ENCODE results near the gene CLEC16A. TPM values are rescaled to one million over a fixed set of nuclear protein-coding genes. Genes with fewer than 3 reads are reported as not detected.
A peak's percentile ranks its signal among the peaks of the same experiment; 100 is the strongest.

Gene CLEC16A
- total and polyA plus RNA-seq, 3 experiments from 2014 or later = 18.6 to 38.2 (median 38.1) TPM

- H3K27me3 ChIP-seq (ENCODE audit: insufficient read depth, low read length, poor library complexity, severe bottlenecking) = no peaks in the 10 kb centered on the region
- Mint-ChIP-seq H3K36me3 (peaks cover 6 to 57% (median 10%) of the 10 kb centered on the region in 3 donors), H3K9me3 (no peaks in the 10 kb centered on the region), H3K27ac (peak overlapping the region; percentile 2 to 96 (median 68)), H3K4me1 (peaks cover 30 to 46% (median 36%) of the 10 kb centered on the region in 3 donors), H3K4me3 (peak overlapping the region in 6 of 7 donors; percentile 49 to 68 (median 66)), H3K27me3 (no peaks in the 10 kb centered on the region)
- H3K4me1 ChIP-seq (ENCODE audit: insufficient read depth, low read length) = peaks cover 32% of the 10 kb centered on the region
- H3K27ac ChIP-seq (ENCODE audit: low read depth, low read length) = no peak overlapping the region
- CTCF ChIA-PET = interaction anchor here (1.0 to 1.5 kb wide), 2 partner anchors 9 to 203 kb away, joined by 3 to 5 read pairs; partner anchors contain the start of gene SOCS1
- peak in 2 of 5 donors; percentile 16 to 36 for DNase-seq
- H3K4me3 ChIP-seq (ENCODE audit: low read length) = peak overlapping the region; percentile 51
- H3K9me3 ChIP-seq (ENCODE audit: low read length) = no peaks in the 10 kb centered on the region
- H3K36me3 ChIP-seq (ENCODE audit: insufficient read depth, low read length) = peaks cover 7% of the 10 kb centered on the region
- POLR2A ChIA-PET = interaction anchor here (0.5 kb wide), 1 partner anchor 44 kb away, joined by 4 read pairs; no protein-coding TSS in a partner anchor
Measured at GRCh38 chr16:11051879-11052808, 107.8 kb downstream of the CLEC16A start.

DNA sequence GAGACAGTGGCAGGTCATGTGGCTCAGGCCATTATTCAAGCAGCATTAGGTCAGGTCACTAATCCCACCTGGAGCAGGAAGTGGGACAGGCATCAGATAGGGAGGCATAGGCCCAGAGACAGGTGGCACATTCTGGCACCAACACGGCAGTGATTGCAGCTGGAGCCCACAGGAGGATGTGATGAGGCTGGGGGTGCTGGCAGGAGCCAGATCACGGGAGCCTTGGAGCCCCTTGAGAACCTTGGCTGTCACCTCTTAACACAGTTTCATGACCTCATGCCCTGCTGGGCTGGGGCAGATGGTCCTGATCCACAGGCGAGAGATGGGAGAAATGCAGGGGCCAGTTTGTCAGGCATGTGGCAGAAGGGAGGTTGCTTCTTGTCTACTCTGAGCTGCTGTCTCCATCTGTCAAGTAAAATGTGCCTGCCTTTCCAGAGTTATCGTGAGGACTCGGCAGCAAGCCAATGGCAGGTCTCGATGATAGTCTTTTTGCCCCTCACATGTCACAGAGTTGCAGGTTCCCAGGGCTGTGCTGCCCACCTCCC, 109.6 kb downstream of the CLEC16A start:
- H3K36me3 ChIP-seq (ENCODE audit: insufficient read depth, low read length) = no peaks in the 10 kb centered on the region
- CTCF ChIA-PET = no interaction called here
- no peak for DNase-seq
- Mint-ChIP-seq H3K4me3 (no peak overlapping the region), H3K27me3 (no peaks in the 10 kb centered on the region), H3K4me1 (peaks cover 30 to 46% (median 36%) of the 10 kb centered on the region in 3 donors), H3K9me3 (no peaks in the 10 kb centered on the region), H3K36me3 (peaks cover 3 to 55% (median 11%) of the 10 kb centered on the region in 3 donors), H3K27ac (peak overlapping the region in 5 of 8 donors; percentile 11 to 85 (median 69))
- H3K27ac ChIP-seq (ENCODE audit: low read depth, low read length) = no peak overlapping the region
- no peaks in the 10 kb centered on the region for H3K9me3 ChIP-seq (ENCODE audit: low read length)
- peaks cover 32% of the 10 kb centered on the region for H3K4me1 ChIP-seq (ENCODE audit: insufficient read depth, low read length)
- POLR2A ChIA-PET = no interaction called here
- H3K4me3 ChIP-seq (ENCODE audit: low read length) = no peak overlapping the region
- no peaks in the 10 kb centered on the region for H3K27me3 ChIP-seq (ENCODE audit: insufficient read depth, low read length, poor library complexity, severe bottlenecking)

DNA sequence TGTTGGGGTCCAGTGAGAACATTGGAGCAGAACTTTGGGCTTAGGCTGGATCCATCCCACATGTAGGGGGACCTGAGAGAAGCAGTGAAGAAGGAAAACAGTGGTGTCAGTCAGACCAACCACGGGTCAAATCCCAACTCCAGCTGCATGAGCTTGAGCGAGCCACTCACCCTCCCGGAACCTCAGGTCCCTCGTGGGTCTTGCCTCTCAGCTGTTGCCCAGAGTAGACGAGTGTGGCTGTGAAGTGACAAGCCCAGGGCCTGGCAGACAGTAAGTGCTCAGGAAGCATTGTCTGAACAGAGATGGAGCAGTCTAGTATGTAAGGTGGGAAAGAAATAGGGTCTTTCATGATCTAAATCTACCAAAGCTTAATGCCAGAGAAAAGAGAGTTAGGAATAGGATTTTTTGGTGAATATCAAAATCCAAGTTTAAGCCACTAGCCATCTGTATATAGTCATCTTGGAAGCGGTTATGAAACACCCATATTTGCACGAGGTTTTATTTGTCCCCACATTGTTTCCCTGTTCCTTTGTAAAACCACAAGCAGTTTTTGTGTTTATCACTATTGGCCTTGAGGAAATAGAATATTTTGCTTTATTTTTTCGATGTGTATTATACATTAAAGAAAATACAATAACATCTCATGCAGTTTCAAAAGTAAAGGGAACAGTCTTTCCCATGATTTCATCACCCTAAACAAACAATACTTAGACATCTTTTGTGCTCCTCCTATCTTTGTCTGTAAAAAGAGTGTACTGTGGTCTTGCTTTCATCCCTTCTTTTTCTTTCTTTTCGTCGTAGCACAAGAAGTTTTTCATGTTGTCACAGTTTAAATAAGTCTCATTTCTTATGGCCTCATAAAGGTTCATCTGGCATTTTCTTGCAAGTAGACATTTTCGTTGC, 112.0 kb downstream of the CLEC16A start:
- Histone ChIP-seq H3K4me3 (ENCODE audit: low read length) (no peak overlapping the region), H3K36me3 (ENCODE audit: insufficient read depth, low read length) (peaks cover 7% of the 10 kb centered on the region), H3K9me3 (ENCODE audit: low read length) (no peaks in the 10 kb centered on the region), H3K27ac (ENCODE audit: low read depth, low read length) (no peak overlapping the region), H3K4me1 (ENCODE audit: insufficient read depth, low read length) (peaks cover 18% of the 10 kb centered on the region), H3K27me3 (ENCODE audit: insufficient read depth, low read length, poor library complexity, severe bottlenecking) (no peaks in the 10 kb centered on the region)
- H3K4me1 Mint-ChIP-seq = peaks cover 22 to 34% (median 22%) of the 10 kb centered on the region in 3 donors
- peak overlapping the region in 4 of 8 donors; percentile 28 to 86 (median 40) for H3K27ac Mint-ChIP-seq
- no peak for DNase-seq
- H3K4me3 Mint-ChIP-seq = peak overlapping the region in 1 of 7 donors; percentile 20
- no peaks in the 10 kb centered on the region for H3K9me3 Mint-ChIP-seq
- ChIA-PET POLR2A (no interaction called here), CTCF (no interaction called here)
- no peaks in the 10 kb centered on the region for H3K27me3 Mint-ChIP-seq
- peaks cover 3 to 65% (median 16%) of the 10 kb centered on the region in 3 donors for H3K36me3 Mint-ChIP-seq

GRCh38 chr16:11056993-11057649, 112.8 kb downstream of the CLEC16A start:
- H3K27ac Mint-ChIP-seq = peak overlapping the region in 3 of 8 donors; percentile 24 to 86 (median 28)
- no peak overlapping the region for H3K27ac ChIP-seq (ENCODE audit: low read depth, low read length)
- no peak overlapping the region for H3K4me3 Mint-ChIP-seq
- DNase-seq = no peak
- H3K9me3 Mint-ChIP-seq = no peaks in the 10 kb centered on the region
- H3K9me3 ChIP-seq (ENCODE audit: low read length) = no peaks in the 10 kb centered on the region
- H3K27me3 ChIP-seq (ENCODE audit: insufficient read depth, low read length, poor library complexity, severe bottlenecking) = no peaks in the 10 kb centered on the region
- no peak overlapping the region for H3K4me3 ChIP-seq (ENCODE audit: low read length)
- peaks cover 3 to 68% (median 19%) of the 10 kb centered on the region in 3 donors for H3K36me3 Mint-ChIP-seq
- POLR2A ChIA-PET = no interaction called here
- H3K4me1 ChIP-seq (ENCODE audit: insufficient read depth, low read length) = peaks cover 10% of the 10 kb centered on the region
- CTCF ChIA-PET = no interaction called here
- H3K4me1 Mint-ChIP-seq = peaks cover 14 to 26% (median 15%) of the 10 kb centered on the region in 3 donors
- H3K27me3 Mint-ChIP-seq = no peaks in the 10 kb centered on the region
- peaks cover 7% of the 10 kb centered on the region for H3K36me3 ChIP-seq (ENCODE audit: insufficient read depth, low read length)

DNA sequence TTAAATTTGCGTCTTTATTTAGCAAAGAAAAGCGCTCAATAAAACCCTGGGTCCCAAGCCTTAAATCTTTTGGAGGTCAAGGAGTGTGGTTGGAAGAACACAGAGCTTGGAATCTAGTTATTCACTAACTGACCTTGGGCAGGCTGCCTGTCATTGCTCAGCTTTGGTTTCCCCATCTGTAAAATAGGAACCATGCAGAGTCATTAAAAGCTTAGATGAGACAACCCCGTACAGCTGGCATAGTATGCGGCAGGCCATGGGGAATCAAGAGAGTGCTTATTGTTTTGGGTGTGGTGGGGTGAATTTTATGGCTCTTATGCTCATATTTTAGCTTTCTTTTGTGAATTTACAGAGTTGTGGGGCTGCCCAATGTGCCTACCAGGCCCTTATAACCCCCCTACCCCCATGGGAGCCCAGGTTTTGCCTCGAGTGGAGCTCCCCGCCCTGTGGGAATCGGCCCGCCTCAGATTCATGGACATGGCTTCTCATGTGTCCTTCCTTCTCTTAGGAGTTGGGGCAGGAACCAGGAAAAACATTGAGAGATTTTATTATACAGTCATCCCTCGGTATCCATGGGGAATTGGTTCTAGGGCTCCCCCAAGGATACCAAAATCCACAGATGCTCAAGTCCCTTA, 113.5 kb downstream of the CLEC16A start:
- POLR2A ChIA-PET = no interaction called here

GRCh38 chr16:11058832-11059231, 114.5 kb downstream of the CLEC16A start:
- H3K36me3 ChIP-seq (ENCODE audit: insufficient read depth, low read length) = peaks cover 7% of the 10 kb centered on the region
- no peak overlapping the region for H3K4me3 Mint-ChIP-seq
- H3K9me3 ChIP-seq (ENCODE audit: low read length) = no peaks in the 10 kb centered on the region
- H3K27ac Mint-ChIP-seq = no peak overlapping the region
- H3K27me3 ChIP-seq (ENCODE audit: insufficient read depth, low read length, poor library complexity, severe bottlenecking) = no peaks in the 10 kb centered on the region
- peaks cover 3 to 15% (median 5%) of the 10 kb centered on the region in 3 donors for H3K4me1 Mint-ChIP-seq
- peaks cover 3 to 75% (median 20%) of the 10 kb centered on the region in 3 donors for H3K36me3 Mint-ChIP-seq
- ChIA-PET CTCF (no interaction called here), POLR2A (no interaction called here)
- H3K4me1 ChIP-seq (ENCODE audit: insufficient read depth, low read length) = no peaks in the 10 kb centered on the region
- H3K27me3 Mint-ChIP-seq = no peaks in the 10 kb centered on the region
- H3K4me3 ChIP-seq (ENCODE audit: low read length) = no peak overlapping the region
- H3K9me3 Mint-ChIP-seq = no peaks in the 10 kb centered on the region
- no peak for DNase-seq
- no peak overlapping the region for H3K27ac ChIP-seq (ENCODE audit: low read depth, low read length)

More for the DNA sequence above, 113.5 kb downstream of the CLEC16A start:
- H3K4me3 Mint-ChIP-seq = no peak overlapping the region
- H3K4me1 ChIP-seq (ENCODE audit: insufficient read depth, low read length) = peaks cover 3% of the 10 kb centered on the region
- no peaks in the 10 kb centered on the region for H3K27me3 ChIP-seq (ENCODE audit: insufficient read depth, low read length, poor library complexity, severe bottlenecking)
- DNase-seq = no peak
- H3K4me1 Mint-ChIP-seq = peaks cover 7 to 19% (median 8%) of the 10 kb centered on the region in 3 donors
- no peak overlapping the region for H3K4me3 ChIP-seq (ENCODE audit: low read length)
- peaks cover 7% of the 10 kb centered on the region for H3K36me3 ChIP-seq (ENCODE audit: insufficient read depth, low read length)
- H3K27ac ChIP-seq (ENCODE audit: low read depth, low read length) = no peak overlapping the region
- H3K36me3 Mint-ChIP-seq = peaks cover 3 to 70% (median 20%) of the 10 kb centered on the region in 3 donors
- H3K9me3 ChIP-seq (ENCODE audit: low read length) = no peaks in the 10 kb centered on the region
- no peak overlapping the region for H3K27ac Mint-ChIP-seq
- CTCF ChIA-PET = no interaction called here
- no peaks in the 10 kb centered on the region for H3K9me3 Mint-ChIP-seq
- no peaks in the 10 kb centered on the region for H3K27me3 Mint-ChIP-seq

GRCh38 chr16:11059588-11059987, 115.2 kb downstream of the CLEC16A start:
- Mint-ChIP-seq H3K36me3 (peaks cover 3 to 81% (median 20%) of the 10 kb centered on the region in 3 donors), H3K9me3 (no peaks in the 10 kb centered on the region), H3K27ac (no peak overlapping the region), H3K4me1 (peaks cover 3 to 15% (median 5%) of the 10 kb centered on the region in 3 donors), H3K27me3 (no peaks in the 10 kb centered on the region), H3K4me3 (no peak overlapping the region)
- Histone ChIP-seq H3K4me3 (ENCODE audit: low read length) (no peak overlapping the region), H3K36me3 (ENCODE audit: insufficient read depth, low read length) (peaks cover 7% of the 10 kb centered on the region), H3K4me1 (ENCODE audit: insufficient read depth, low read length) (no peaks in the 10 kb centered on the region), H3K27ac (ENCODE audit: low read depth, low read length) (no peak overlapping the region), H3K27me3 (ENCODE audit: insufficient read depth, low read length, poor library complexity, severe bottlenecking) (no peaks in the 10 kb centered on the region), H3K9me3 (ENCODE audit: low read length) (no peaks in the 10 kb centered on the region)
- ChIA-PET POLR2A (no interaction called here), CTCF (no interaction called here)
- DNase-seq = no peak
